OCI-LY7 (cell line): Measurements from ENCODE around the gene MINDY2.

Experiments
- CTCF ChIP-seq: fragments of 200-600 bp; sonication (generic); conservative IDR thresholded peaks from 2 replicates; pipeline ENCODE4 v1.5.1; 2014; ENCODE audit warnings: mild to moderate bottlenecking, antibody characterized with exemption, low read length, moderate library complexity, mixed read lengths
- EZH2phosphoT487 ChIP-seq: fragments of 200-600 bp; sonication (generic); IDR thresholded peaks from 2 replicates; pipeline ENCODE4 v1.6.1; 2018; ENCODE audit warnings: low read depth, borderline replicate concordance, mild to moderate bottlenecking, mixed run types, antibody characterized with exemption, low read length, moderate library complexity, mixed read lengths

- TF ChIP-seq CTCF (no peak), EZH2phosphoT487 (no peak)
Measured at GRCh38 chr15:58842713-58843396, 71.8 kb downstream of the MINDY2 start.
